ENCODE data around the gene TADA2B. TPM values are rescaled to one million over a fixed set of nuclear protein-coding genes. Genes with fewer than 3 reads are reported as not detected.

The TADA2B gene
- total and polyA plus RNA-seq, 9 of the 15 experiments (the other 6 are each of a cell fraction or from before 2014, with no cell fraction given): 0.55 to 12.2 (median 7.5) TPM

DNA sequence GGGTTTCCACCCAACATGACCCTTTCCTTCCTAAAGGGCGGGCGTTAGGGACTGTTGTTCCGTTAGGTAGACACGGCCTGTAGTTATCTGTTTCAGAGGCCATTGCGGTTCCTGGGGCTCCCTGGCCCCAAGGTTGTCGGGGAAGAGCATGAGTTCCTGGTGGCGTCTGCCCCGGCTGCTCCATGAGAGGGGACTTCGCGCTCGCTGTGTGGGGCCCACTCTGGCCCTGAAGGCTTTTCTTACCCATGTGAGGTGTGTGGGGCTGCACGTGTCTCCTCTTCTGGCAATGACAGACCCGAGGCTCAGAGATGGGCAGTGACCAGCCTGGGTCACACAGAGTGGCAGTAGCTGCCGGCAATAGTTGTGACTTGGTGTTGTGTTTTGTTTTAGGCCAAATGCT is 9.1 kb downstream of the TADA2B start:
- intact Hi-C loops (cut with micrococcal nuclease): no loop called here

More for the DNA sequence above, 9.1 kb downstream of the TADA2B start:
- CTCF ChIA-PET (ENCODE audit: low intra/inter-chr PET ratio): no interaction called here
- H3K27me3 ChIP-seq (ENCODE audit: control insufficient read depth in 2 of 2, insufficient read depth in 2 of 2, low read length in 2 of 2): no peaks in the 10 kb centered on the region
- DNase-seq (ENCODE audit: extremely low read depth in 1 of 4, low spot score in 3 of 4) (no peak), ATAC-seq (no peak), FAIRE-seq (no peak)
- no peak overlapping the region for H3K27ac ChIP-seq (ENCODE audit: extremely low read depth, low read depth, low read length)
- no peak overlapping the region for H2AFZ ChIP-seq (ENCODE audit: low read depth, low read length)
- peaks cover 4 to 55% of the 10 kb centered on the region in 2 experiments; a peak in 4 of 5 replicates for H3K4me1 ChIP-seq (replicated peaks in 1 of 2; ENCODE audit: control insufficient read depth in 2 of 2, insufficient read depth in 2 of 2, low read length in 2 of 2)
- in situ Hi-C loops (cut with MboI): no loop called here
- H3K9me1 ChIP-seq (ENCODE audit: control insufficient read depth, insufficient read depth, low read length): peaks cover 6% of the 10 kb centered on the region
- no TSS peak for BruUV-seq (replicated peaks)
- H4K20me1 ChIP-seq (replicated peaks; ENCODE audit: control insufficient read depth, insufficient read depth, low read length): peaks cover 11% of the 10 kb centered on the region
- H3K9ac ChIP-seq (ENCODE audit: insufficient read depth in 1 of 2, low read depth in 2 of 2, low read length in 2 of 2): no peak overlapping the region
- POLR2A ChIA-PET: interaction anchor here (0.9 to 1.2 kb wide), 4 partner anchors 9 to 141 kb away, joined by 3 to 7 read pairs (median 4); partner anchors contain the start of gene TADA2B
- H3K9me3 ChIP-seq (replicated peaks; ENCODE audit: control insufficient read depth, insufficient read depth, low read depth, low read length): no peaks in the 10 kb centered on the region
- H3K4me2 ChIP-seq (ENCODE audit: insufficient read depth, low read length): no peak overlapping the region
- TF ChIP-seq HNRNPUL1 (IDR thresholded peaks at IDR 0.05; ENCODE audit: low read length) (no peak), MED1 (CRISPR knock-in tag; IDR thresholded peaks at IDR 0.05; ENCODE audit: borderline replicate concordance) (no peak), ZNF324 (CRISPR knock-in tag; IDR thresholded peaks at IDR 0.05) (no peak), HDAC1 (IDR thresholded peaks at IDR 0.05) (no peak), HNRNPLL (IDR thresholded peaks at IDR 0.05; ENCODE audit: low read depth, low read length, poor library complexity, severe bottlenecking) (no peak), EWSR1 (IDR thresholded peaks at IDR 0.05; ENCODE audit: borderline replicate concordance, low read depth, partially characterized antibody) (no peak), ZNF444 (CRISPR knock-in tag; IDR thresholded peaks at IDR 0.05) (no peak), RHOXF2B (CRISPR knock-in tag; conservative IDR thresholded peaks at IDR 0.05) (no peak), SIX5 (IDR thresholded peaks at IDR 0.05; ENCODE audit: borderline replicate concordance in 1 of 2, insufficient read depth in 1 of 2, low read depth in 1 of 2, low read length in 2 of 2) (no peak), ZNF644 (tag; IDR thresholded peaks at IDR 0.05; ENCODE audit: low read depth) (no peak), ZNF165 (CRISPR knock-in tag; IDR thresholded peaks at IDR 0.05; ENCODE audit: borderline replicate concordance) (no peak), GATAD2A (IDR thresholded peaks at IDR 0.05) (no peak), FOXA3 (CRISPR knock-in tag; conservative IDR thresholded peaks at IDR 0.05 in 1 of 2, IDR thresholded peaks at IDR 0.05 in 1 of 2) (no peak), ZKSCAN8 (CRISPR knock-in tag; IDR thresholded peaks at IDR 0.05) (no peak), KDM1A (IDR thresholded peaks at IDR 0.05) (no peak)
- peaks cover 31% of the 10 kb centered on the region for H3K79me2 ChIP-seq (ENCODE audit: control insufficient read depth, insufficient read depth, low read length)
- no peak overlapping the region for H3K4me3 ChIP-seq
- H3K36me3 ChIP-seq (ENCODE audit: control insufficient read depth, insufficient read depth, low read length): peaks cover 44% of the 10 kb centered on the region; the same call in 2 of the 3 replicates
- WGBS (ENCODE audit: insufficient coverage, low coverage, missing lambda C conversion rate): 86% methylated on average over 14 of the region's 14 CpGs

Measured in K562 (cell line).